ENCODE results near the gene SLC23A3. TPM values are rescaled to one million over a fixed set of nuclear protein-coding genes. Genes with fewer than 3 reads are reported as not detected.

SLC23A3 gene
- total and polyA plus RNA-seq, 9 of the 15 experiments (the other 6 are each of a cell fraction or from before 2014, with no cell fraction given): 0.06 to 0.64 (median 0.16) TPM

- TF ChIP-seq ARID2 (IDR thresholded peaks at IDR 0.05) (no peak), LEF1 (IDR thresholded peaks at IDR 0.05) (no peak), MTA2 (IDR thresholded peaks at IDR 0.05; ENCODE audit: low read depth) (no peak), TRIM25 (IDR thresholded peaks at IDR 0.05; ENCODE audit: borderline replicate concordance) (no peak), PHF8 (IDR thresholded peaks at IDR 0.05; ENCODE audit: borderline replicate concordance, low read length) (no peak), BCLAF1 (IDR thresholded peaks at IDR 0.05; ENCODE audit: borderline replicate concordance in 1 of 2, control insufficient read depth in 1 of 2, low read depth in 2 of 2, low read length in 1 of 2) (no peak), SIN3A (IDR thresholded peaks at IDR 0.05; ENCODE audit: borderline replicate concordance in 2 of 2, control insufficient read depth in 1 of 2, low read depth in 2 of 2, low read length in 2 of 2) (no peak)
These were observed 29.1 kb downstream of the SLC23A3 start (continued) for GRCh38 chr2:219140722-219141121.
